ENCODE measurements around the gene PDE6D. TPM values are rescaled to one million over a fixed set of nuclear protein-coding genes. Genes with fewer than 3 reads are reported as not detected.

The PDE6D gene
- total RNA-seq, 1 donor from 2014 or later, result 23.6 TPM

GRCh38 chr2:231745303-231746038, 35.6 kb downstream of the PDE6D start:
- Histone ChIP-seq H3K36me3 (no peaks in the 10 kb centered on the region), H3K9me3 (no peaks in the 10 kb centered on the region), H3K27me3 (no peaks in the 10 kb centered on the region), H3K4me1 (no peaks in the 10 kb centered on the region), H3K4me3 (no peak overlapping the region), H3K27ac (no peak overlapping the region)
- intact Hi-C loops (cut with DNase I), result no loop called here
- no peak for DNase-seq (ENCODE audit: extremely low spot score in 2 of 2)
- TF ChIP-seq CTCF (IDR thresholded peaks at IDR 0.05), result no peak
- TF ChIP-seq POLR2A (IDR thresholded peaks at IDR 0.05), result no peak
- no peak for TF ChIP-seq POLR2AphosphoS5 (IDR thresholded peaks at IDR 0.05; ENCODE audit: insufficient read depth in 1 of 2, low read depth in 1 of 2)

- Histone ChIP-seq H3K4me1 (no peaks in the 10 kb centered on the region), H3K27me3 (no peaks in the 10 kb centered on the region), H3K27ac (no peak overlapping the region), H3K9me3 (no peaks in the 10 kb centered on the region), H3K36me3 (no peaks in the 10 kb centered on the region), H3K4me3 (no peak overlapping the region)
- intact Hi-C loops (cut with DNase I), result no loop called here
- TF ChIP-seq POLR2AphosphoS5 (IDR thresholded peaks at IDR 0.05; ENCODE audit: insufficient read depth in 1 of 2, low read depth in 1 of 2) (no peak), POLR2A (IDR thresholded peaks at IDR 0.05) (no peak), CTCF (IDR thresholded peaks at IDR 0.05) (no peak)
- no peak for DNase-seq (ENCODE audit: extremely low spot score in 2 of 2)
These were observed 37.5 kb downstream of the PDE6D start for GRCh38 chr2:231743376-231744116.

- Histone ChIP-seq H3K9me3 (no peaks in the 10 kb centered on the region), H3K27me3 (no peaks in the 10 kb centered on the region), H3K4me3 (no peak overlapping the region), H3K36me3 (peaks cover 0 to 15% of the 10 kb centered on the region in 2 donors), H3K27ac (no peak overlapping the region), H3K4me1 (no peaks in the 10 kb centered on the region)
- DNase-seq (ENCODE audit: extremely low spot score in 2 of 2), result no peak
- intact Hi-C loops (cut with DNase I), result no loop called here
- TF ChIP-seq POLR2AphosphoS5 (IDR thresholded peaks at IDR 0.05; ENCODE audit: insufficient read depth in 1 of 2, low read depth in 1 of 2) (no peak), POLR2A (IDR thresholded peaks at IDR 0.05) (no peak), CTCF (IDR thresholded peaks at IDR 0.05) (no peak)
These were observed 43.3 kb downstream of the PDE6D start for GRCh38 chr2:231737761-231738160.

GRCh38 chr2:231732604-231733003, 48.5 kb downstream of the PDE6D start:
- no peak overlapping the region for H3K27ac ChIP-seq
- H3K27me3 ChIP-seq, result no peaks in the 10 kb centered on the region
- intact Hi-C loops (cut with DNase I), result no loop called here
- H3K4me1 ChIP-seq, result no peaks in the 10 kb centered on the region
- no peak for TF ChIP-seq POLR2A (IDR thresholded peaks at IDR 0.05)
- TF ChIP-seq CTCF (IDR thresholded peaks at IDR 0.05), result no peak
- TF ChIP-seq POLR2AphosphoS5 (IDR thresholded peaks at IDR 0.05; ENCODE audit: insufficient read depth in 1 of 2, low read depth in 1 of 2), result no peak
- H3K36me3 ChIP-seq, result peaks cover 0 to 20% of the 10 kb centered on the region in 2 donors
- no peaks in the 10 kb centered on the region for H3K9me3 ChIP-seq
- no peak overlapping the region for H3K4me3 ChIP-seq
- no peak for DNase-seq (ENCODE audit: extremely low spot score in 2 of 2)

- no peak for DNase-seq (ENCODE audit: extremely low spot score in 2 of 2)
- H3K4me1 ChIP-seq, result no peaks in the 10 kb centered on the region
- no peak overlapping the region for H3K27ac ChIP-seq
- no peak for TF ChIP-seq POLR2AphosphoS5 (IDR thresholded peaks at IDR 0.05; ENCODE audit: insufficient read depth in 1 of 2, low read depth in 1 of 2)
- TF ChIP-seq POLR2A (IDR thresholded peaks at IDR 0.05), result no peak
- no peaks in the 10 kb centered on the region for H3K9me3 ChIP-seq
- intact Hi-C loops (cut with DNase I), result no loop called here
- H3K27me3 ChIP-seq, result no peaks in the 10 kb centered on the region
- peaks cover 0 to 6% of the 10 kb centered on the region in 2 donors for H3K36me3 ChIP-seq
- no peak overlapping the region for H3K4me3 ChIP-seq
These were observed 53.5 kb downstream of the PDE6D start for GRCh38 chr2:231727621-231728020.

Measured in vagina (tissue), 2 donors.